Stimulated activated CD4-positive, alpha-beta T cell treated with anti-CD3 and anti-CD28 coated beads, TNF-alpha, amount 100 ng/mL, for 48 hours (primary cell): ENCODE data around the gene CMTM5.

Experiments
- DNase-seq, 3 donors: peaks; one replicate each; pipeline ENCODE4 v3.0.0-alpha.2; 2020; ENCODE audit warnings: low read depth in 3 of 3

CMTM5 gene

GRCh38 chr14:23358042-23358441, 18.8 kb upstream of the CMTM5 start:
- no peak for DNase-seq

GRCh38 chr14:23358553-23359166, 18.2 kb upstream of the CMTM5 start:
- no peak for DNase-seq

- DNase-seq: no peak
These were observed 17.6 kb upstream of the CMTM5 start for GRCh38 chr14:23359167-23359626.

GRCh38 chr14:23359722-23360447, 17.0 kb upstream of the CMTM5 start:
- no peak for DNase-seq

- no peak for DNase-seq
These were observed 16.4 kb upstream of the CMTM5 start for GRCh38 chr14:23360496-23360895.

- no peak for DNase-seq
These were observed 15.5 kb upstream of the CMTM5 start for GRCh38 chr14:23361320-23361719.

- no peak for DNase-seq
These were observed 15.1 kb upstream of the CMTM5 start for GRCh38 chr14:23361763-23362162.

GRCh38 chr14:23362200-23362599, 14.6 kb upstream of the CMTM5 start:
- DNase-seq: no peak

GRCh38 chr14:23364164-23365035, 12.4 kb upstream of the CMTM5 start:
- DNase-seq: no peak

- no peak for DNase-seq
These were observed 11.7 kb upstream of the CMTM5 start, which contains the start of gene EFS for GRCh38 chr14:23365036-23365731. TSS of gene EFS (minus strand) at chr14:23365172. CDS start at chr14:23365025, 147 bp downstream.

- no peak for DNase-seq
These were observed 11.0 kb upstream of the CMTM5 start for GRCh38 chr14:23365732-23366425.

GRCh38 chr14:23366426-23366921, 10.4 kb upstream of the CMTM5 start:
- no peak for DNase-seq

GRCh38 chr14:23370221-23370620, 6.6 kb upstream of the CMTM5 start:
- no peak for DNase-seq

GRCh38 chr14:23371865-23372264, 5.0 kb upstream of the CMTM5 start:
- no peak for DNase-seq

- DNase-seq: no peak
These were observed 4.3 kb upstream of the CMTM5 start, which contains the start of gene IL25 for GRCh38 chr14:23372509-23372908. TSS of gene IL25 (plus strand) at chr14:23372809.

- DNase-seq: no peak
These were observed 3.8 kb upstream of the CMTM5 start for GRCh38 chr14:23373041-23373440.

GRCh38 chr14:23375527-23376251, 1.2 kb upstream of the CMTM5 start:
- no peak for DNase-seq

GRCh38 chr14:23377198-23377550, 328 bp downstream of the CMTM5 start:
- no peak for DNase-seq

GRCh38 chr14:23377573-23378563, 1.0 kb downstream of the CMTM5 start:
- DNase-seq: no peak
